GM18951 (cell line): ENCODE results near the gene TMEM214.

Experiments used
- POLR2A ChIP-seq: IDR thresholded peaks from 4 replicates; pipeline ENCODE4 v1.6.1; 2011; ENCODE audit warnings: mild to moderate bottlenecking; ENCODE audit not compliant: insufficient read length, insufficient read depth; ENCODE audit errors: extremely low read depth
- in situ Hi-C: fragments of 300-500 bp; cut with MboI; formaldehyde crosslinking; loops from one replicate; pipeline ENCODE4 v1.12.0; 2022; ENCODE audit warnings: low sequenced_read_pairs, mixed read lengths, inconsistent platforms; ENCODE audit not compliant: unreplicated experiment

Gene TMEM214

GRCh38 chr2:27019931-27020855 lies 12.6 kb upstream of the TMEM214 start:
- in situ Hi-C loops = no loop called here
- TF ChIP-seq POLR2A = no peak

DNA sequence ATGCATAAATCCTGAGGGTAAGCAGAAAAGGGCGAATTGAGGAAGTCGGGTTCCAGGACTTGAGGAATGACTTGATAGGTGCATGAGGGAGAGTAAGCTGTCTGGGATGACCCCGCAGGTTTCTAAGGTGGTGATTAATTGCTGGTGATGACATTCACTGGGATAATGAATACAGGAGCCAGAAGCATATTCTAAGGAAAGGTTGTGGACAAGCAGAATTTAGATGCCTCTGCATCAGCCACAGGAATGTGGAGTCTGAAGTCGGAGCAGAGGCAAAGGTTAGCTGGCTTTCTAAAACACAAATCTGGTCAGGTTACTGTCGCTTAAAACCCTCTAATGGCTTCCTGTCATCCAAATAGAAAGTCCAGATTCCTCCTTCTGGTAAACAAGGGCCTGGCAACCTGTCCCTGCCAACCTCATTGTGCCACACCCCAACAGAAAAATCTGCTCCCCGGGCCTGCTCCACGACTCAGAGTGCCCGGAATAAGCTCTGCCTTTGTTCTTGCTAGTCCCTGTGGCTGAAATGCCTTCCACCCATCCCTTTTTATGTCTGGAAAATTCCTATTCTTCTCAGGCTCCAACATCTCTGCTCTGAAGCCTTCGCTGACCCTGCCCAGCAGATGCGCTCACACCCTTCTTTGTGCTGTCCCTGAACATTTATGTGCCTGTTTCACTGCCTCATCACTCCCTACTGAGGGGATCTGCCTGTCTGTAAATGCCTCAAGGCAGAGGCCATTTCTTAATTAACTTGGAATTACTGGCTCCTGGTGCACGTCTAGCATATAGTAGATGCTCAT lies 11.3 kb upstream of the TMEM214 start:
- in situ Hi-C loops = no loop called here

GRCh38 chr2:27023740-27024139 lies 9.0 kb upstream of the TMEM214 start:
- TF ChIP-seq POLR2A = no peak
- in situ Hi-C loops = no loop called here

More for the DNA sequence above, 11.3 kb upstream of the TMEM214 start:
- TF ChIP-seq POLR2A = no peak

DNA sequence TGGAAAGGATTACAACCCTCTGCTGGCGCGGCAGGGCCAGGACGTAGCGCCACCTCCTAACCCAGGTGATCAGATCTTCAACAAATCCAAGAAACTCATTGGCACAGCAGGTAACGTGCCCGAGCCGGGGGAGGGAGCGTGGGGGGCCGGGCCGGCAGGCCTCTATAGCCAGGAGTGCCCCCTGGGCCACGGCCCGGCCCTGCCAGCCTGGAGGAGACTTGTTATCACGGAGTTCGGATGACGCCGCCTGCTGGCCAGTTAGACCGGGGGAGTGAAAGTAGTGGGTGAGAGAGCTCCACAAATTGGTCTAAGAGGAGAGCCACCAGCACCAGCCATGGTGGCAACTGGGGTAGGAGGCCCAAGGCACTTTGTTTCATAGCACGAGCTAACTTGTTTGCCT lies 8.6 kb upstream of the TMEM214 start:
- no peak for TF ChIP-seq POLR2A
- in situ Hi-C loops = no loop called here

DNA sequence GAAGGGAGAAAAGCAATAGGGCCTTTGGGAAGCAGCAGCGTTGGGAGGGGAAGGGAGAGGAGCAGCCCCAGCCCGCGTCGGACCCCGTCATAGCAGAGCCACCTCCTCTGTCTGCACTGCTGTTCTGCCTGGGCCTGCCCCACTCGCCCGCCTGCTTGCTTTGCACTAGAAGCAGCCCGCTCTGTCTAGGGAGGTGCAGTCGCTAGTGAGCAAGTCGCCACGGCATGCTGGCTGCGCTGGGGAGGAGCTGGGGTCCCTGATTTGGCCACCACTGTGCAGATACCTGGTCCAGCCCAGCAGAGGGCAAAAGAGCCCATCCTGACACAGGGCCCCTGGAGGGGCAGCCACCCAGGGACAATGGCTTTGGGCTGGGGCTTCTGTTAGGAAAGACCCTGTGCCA lies 8.0 kb upstream of the TMEM214 start:
- in situ Hi-C loops = no loop called here
- no peak for TF ChIP-seq POLR2A

DNA sequence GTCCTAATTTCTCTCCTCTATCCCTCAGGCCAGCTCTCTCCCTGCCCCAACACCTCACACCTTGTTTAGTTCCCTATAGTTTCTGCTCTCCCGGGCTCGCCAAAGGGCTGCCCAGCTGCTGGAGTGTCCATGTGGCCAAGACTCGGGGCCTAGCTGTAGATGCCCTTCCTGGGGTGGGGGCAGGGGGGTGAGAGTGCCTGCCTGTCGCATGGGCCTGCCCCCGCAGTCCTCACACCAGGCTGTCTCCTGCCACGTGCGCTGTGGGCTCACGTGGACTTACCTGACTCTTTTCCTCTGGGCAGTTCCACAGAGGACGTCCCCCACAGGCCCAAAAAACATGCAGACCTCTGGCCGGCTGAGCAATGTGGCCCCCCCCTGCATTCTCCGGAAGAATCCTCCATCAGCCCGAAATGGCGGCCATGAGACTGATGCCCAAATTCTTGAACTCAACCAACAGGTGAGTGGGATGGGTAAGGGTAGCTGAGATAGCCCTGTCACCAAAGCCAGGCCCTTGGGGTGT lies 7.4 kb upstream of the TMEM214 start:
- no peak for TF ChIP-seq POLR2A
- in situ Hi-C loops = no loop called here

- in situ Hi-C loops = no loop called here
- TF ChIP-seq POLR2A = no peak
These were observed 6.6 kb upstream of the TMEM214 start for GRCh38 chr2:27025861-27026851.

DNA sequence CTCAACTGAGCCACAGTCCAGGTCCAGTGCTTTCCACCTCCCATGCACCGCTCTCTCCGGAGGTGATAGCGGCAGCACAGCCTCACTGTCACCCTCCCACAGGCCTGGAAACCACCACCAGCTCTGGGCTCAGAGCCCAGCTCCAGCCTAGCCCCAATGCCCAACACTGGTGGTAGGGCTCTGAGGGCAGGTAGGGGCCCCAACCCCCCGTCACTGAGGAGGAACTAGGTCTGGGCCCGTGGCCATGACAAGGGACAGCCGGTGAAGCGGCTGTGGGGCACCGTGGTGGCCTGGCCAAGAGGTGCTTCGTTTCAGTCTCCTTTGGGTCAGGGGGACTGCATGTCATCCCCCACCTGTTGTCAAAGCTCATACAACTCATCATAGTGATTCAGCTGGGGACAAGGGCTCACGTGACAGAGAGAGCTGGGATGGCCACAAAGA lies 5.5 kb upstream of the TMEM214 start:
- TF ChIP-seq POLR2A = no peak
- in situ Hi-C loops = no loop called here

- in situ Hi-C loops = no loop called here
- TF ChIP-seq POLR2A = no peak
These were observed 3.7 kb upstream of the TMEM214 start for GRCh38 chr2:27029051-27029450.

DNA sequence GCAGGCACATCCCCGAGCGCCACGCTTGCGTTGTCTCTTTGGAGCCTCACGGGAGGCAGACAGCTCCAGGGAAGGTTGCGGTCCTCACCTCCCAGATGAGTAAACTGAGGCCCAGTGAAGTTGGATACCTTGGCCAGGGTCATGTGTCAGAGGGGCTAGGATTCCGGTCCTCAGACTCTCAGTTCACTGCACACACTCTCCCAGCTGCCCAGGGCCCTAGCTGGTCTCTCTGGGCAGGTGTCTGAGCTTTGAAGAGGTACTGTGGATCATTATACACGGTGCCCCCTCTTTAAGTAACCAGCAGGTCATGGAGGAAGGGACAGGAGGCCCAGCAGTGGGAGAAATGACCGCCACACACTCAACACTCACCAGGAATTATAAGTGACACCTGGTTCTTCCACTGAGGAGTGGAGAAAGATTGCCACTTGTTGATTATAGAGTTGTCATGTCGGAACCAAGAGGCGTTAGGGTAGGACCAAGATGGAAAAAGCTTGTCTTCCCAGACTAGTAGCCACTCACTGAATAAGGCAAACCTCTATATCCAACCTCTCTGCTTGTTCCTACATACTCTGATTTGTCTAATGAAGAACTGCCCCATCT lies 588 bp downstream of the TMEM214 start:
- TF ChIP-seq POLR2A = no peak
- in situ Hi-C loops = no loop called here

DNA sequence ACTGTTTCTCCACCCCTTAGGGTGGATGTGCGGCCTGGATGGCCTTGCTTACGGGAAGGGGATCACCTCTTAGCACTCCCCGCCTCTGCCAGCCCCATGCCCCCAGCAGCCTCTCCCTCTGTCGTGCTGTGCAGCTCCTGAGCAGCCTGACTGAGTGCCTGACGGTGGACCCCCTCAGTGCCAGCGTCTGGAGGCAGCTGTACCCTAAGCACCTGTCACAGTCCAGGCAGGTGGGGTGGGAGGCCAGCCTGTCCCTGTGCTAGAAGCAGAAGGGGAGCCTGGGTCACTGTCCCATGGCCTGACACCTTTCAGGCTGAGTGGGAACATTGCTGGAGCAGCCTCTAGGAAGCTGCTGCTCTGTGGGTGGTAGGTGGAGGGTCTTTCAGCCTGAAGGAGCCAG lies 5.2 kb downstream of the TMEM214 start:
- TF ChIP-seq POLR2A = no peak
- in situ Hi-C loops = no loop called here
